ENCODE data around the gene DDC.

- TF ChIP-seq EP300 (IDR thresholded peaks at IDR 0.05) (no peak), CTCF (IDR thresholded peaks at IDR 0.05) (no peak), POLR2A (IDR thresholded peaks at IDR 0.05; ENCODE audit: low read depth) (no peak), POLR2AphosphoS5 (IDR thresholded peaks at IDR 0.05) (no peak)
These were observed 94.7 kb downstream of the DDC start for GRCh38 chr7:50470250-50471163.

All from esophagus muscularis mucosa (tissue), 4 donors.